ENCODE results near the gene OBSL1.

GRCh38 chr2:219609149-219609750 is 37.9 kb upstream of the OBSL1 start:
- no peak for TF ChIP-seq CTCF (IDR thresholded peaks at IDR 0.05)
- TF ChIP-seq POLR2AphosphoS5 (IDR thresholded peaks at IDR 0.05; ENCODE audit: low read depth, low read length): no peak

Data from Panc1 (cell line).